GM15510 (cell line): ENCODE data around the gene PLB1.

Experiments used
- POLR2A ChIP-seq: IDR thresholded peaks from 3 replicates; pipeline ENCODE4 v1.6.1; 2011; ENCODE audit warnings: borderline replicate concordance; ENCODE audit not compliant: insufficient read length; ENCODE audit errors: extremely low read depth

PLB1 gene

GRCh38 chr2:28594000-28594331 is 98.1 kb downstream of the PLB1 start:
- no peak for TF ChIP-seq POLR2A

- TF ChIP-seq POLR2A, result no peak
These were observed 98.7 kb downstream of the PLB1 start for GRCh38 chr2:28594332-28595108.

- TF ChIP-seq POLR2A, result no peak
These were observed 99.5 kb downstream of the PLB1 start for GRCh38 chr2:28595323-28595722.

- no peak for TF ChIP-seq POLR2A
These were observed 102.6 kb downstream of the PLB1 start for GRCh38 chr2:28598484-28598883.

GRCh38 chr2:28600181-28600580 is 104.3 kb downstream of the PLB1 start:
- TF ChIP-seq POLR2A, result no peak

- TF ChIP-seq POLR2A, result no peak
These were observed 105.8 kb downstream of the PLB1 start for GRCh38 chr2:28601616-28602015.

- no peak for TF ChIP-seq POLR2A
These were observed 106.3 kb downstream of the PLB1 start for GRCh38 chr2:28602136-28602660.

- no peak for TF ChIP-seq POLR2A
These were observed 107.1 kb downstream of the PLB1 start for GRCh38 chr2:28602751-28603639.

- no peak for TF ChIP-seq POLR2A
These were observed 108.0 kb downstream of the PLB1 start for GRCh38 chr2:28603821-28604220.

GRCh38 chr2:28604284-28604843 is 108.5 kb downstream of the PLB1 start:
- no peak for TF ChIP-seq POLR2A

- TF ChIP-seq POLR2A, result no peak
These were observed 111.2 kb downstream of the PLB1 start for GRCh38 chr2:28606986-28607441.

GRCh38 chr2:28607730-28608499 is 112.1 kb downstream of the PLB1 start:
- TF ChIP-seq POLR2A, result no peak

- no peak for TF ChIP-seq POLR2A
These were observed 112.9 kb downstream of the PLB1 start for GRCh38 chr2:28608500-28609424.
